SU-DHL-6 (cell line): ENCODE results near the gene FOXP4.

Experiments
- CTCF ChIP-seq: fragments of 200-600 bp; sonication (generic); IDR thresholded peaks from one replicate; pipeline ENCODE4 v1.5.1; 2017; ENCODE audit warnings: antibody characterized with exemption, mild to moderate bottlenecking, low read length, moderate library complexity; ENCODE audit not compliant: insufficient read depth, poor library complexity, severe bottlenecking
- EZH2phosphoT487 ChIP-seq: fragments of 200-600 bp; sonication (generic), shearing (Covaris generic); conservative IDR thresholded peaks from 2 replicates; pipeline ENCODE4 v1.6.1; 2018; ENCODE audit warnings: mild to moderate bottlenecking, antibody characterized with exemption, low read length, moderate library complexity, mixed read lengths

GRCh38 chr6:41579088-41579610 is 33.0 kb downstream of the FOXP4 start:
- TF ChIP-seq CTCF (no peak), EZH2phosphoT487 (no peak)
